IPS DF 19.7 (cell line): ENCODE data around the gene SEC23IP.

Experiments
- DNase-seq: peaks from one replicate; pipeline ENCODE4 v3.0.0-alpha.2; 2013; ENCODE audit warnings: low read depth, low spot score

Gene SEC23IP

GRCh38 chr10:119940487-119940886 lies 48.0 kb downstream of the SEC23IP start:
- DNase-seq: no peak

GRCh38 chr10:119942973-119943372 lies 50.4 kb downstream of the SEC23IP start:
- DNase-seq: no peak

- DNase-seq: no peak
These were observed 53.3 kb downstream of the SEC23IP start for GRCh38 chr10:119945805-119946204.

- DNase-seq: no peak
These were observed 54.8 kb downstream of the SEC23IP start for GRCh38 chr10:119947300-119947699.

- DNase-seq: no peak
These were observed 64.9 kb downstream of the SEC23IP start for GRCh38 chr10:119957451-119957850.

- DNase-seq: no peak
These were observed 70.3 kb downstream of the SEC23IP start for GRCh38 chr10:119962837-119963236.

- DNase-seq: no peak
These were observed 74.5 kb downstream of the SEC23IP start for GRCh38 chr10:119967066-119967465.

- no peak for DNase-seq
These were observed 77.1 kb downstream of the SEC23IP start for GRCh38 chr10:119969609-119970008.

GRCh38 chr10:119970107-119970506 lies 77.6 kb downstream of the SEC23IP start:
- no peak for DNase-seq

- no peak for DNase-seq
These were observed 78.4 kb downstream of the SEC23IP start for GRCh38 chr10:119970963-119971362.

GRCh38 chr10:119973281-119973680 lies 80.8 kb downstream of the SEC23IP start:
- no peak for DNase-seq

GRCh38 chr10:119976421-119976820 lies 83.9 kb downstream of the SEC23IP start:
- DNase-seq: no peak

GRCh38 chr10:119980956-119981750 lies 88.6 kb downstream of the SEC23IP start:
- no peak for DNase-seq

- no peak for DNase-seq
These were observed 89.3 kb downstream of the SEC23IP start for GRCh38 chr10:119981826-119982225.

- DNase-seq: no peak
These were observed 95.8 kb downstream of the SEC23IP start for GRCh38 chr10:119988333-119988732.

GRCh38 chr10:119989966-119990365 lies 97.4 kb downstream of the SEC23IP start:
- DNase-seq: no peak

- no peak for DNase-seq
These were observed 98.5 kb downstream of the SEC23IP start for GRCh38 chr10:119991066-119991465.

- DNase-seq: no peak
These were observed 99.3 kb downstream of the SEC23IP start for GRCh38 chr10:119991816-119992215.
